Kidney (tissue), 14 donors: ENCODE data around the gene STPG2. TPM values are rescaled to one million over a fixed set of nuclear protein-coding genes. Genes with fewer than 3 reads are reported as not detected.
A peak's percentile ranks its signal among the peaks of the same experiment; 100 is the strongest.

Source experiments
- DNase-seq, 5 donors: peaks; one replicate each; pipeline ENCODE4 v3.0.0-alpha.2; 2013 to 2020
- FAIRE-seq: peaks from 2 replicates; lab custom pipeline; 2012; peaks lifted over from hg19 to GRCh38; lab: Jason Lieb, UNC
- H3K27ac ChIP-seq, 2 donors: one replicate each; pipeline ENCODE4 v1.7.0; 2013; ENCODE audit warnings: low read depth in 2 of 2, low read length in 2 of 2, inconsistent platforms in 1 of 2
- H3K27me3 ChIP-seq: one replicate; pipeline ENCODE4 v1.7.1; 2013; ENCODE audit warnings: low read length, inconsistent platforms; ENCODE audit not compliant: control insufficient read depth, insufficient read depth
- H3K36me3 ChIP-seq, 3 donors: one replicate each; pipeline versions ENCODE4 v1.7.0 to v1.7.1; 2013; ENCODE audit warnings: low read length in 3 of 3, control low read depth in 1 of 3, inconsistent platforms in 1 of 3; ENCODE audit not compliant: insufficient read depth in 3 of 3, control insufficient read depth in 2 of 3
- H3K4me1 ChIP-seq, 3 donors: one replicate each; pipeline versions ENCODE4 v1.7.0 to v1.7.1; 2013; ENCODE audit warnings: low read length in 3 of 3, inconsistent platforms in 1 of 3, low read depth in 1 of 3; ENCODE audit not compliant: control insufficient read depth in 2 of 3, insufficient read depth in 2 of 3
- H3K4me3 ChIP-seq, 3 donors: one replicate each; pipeline versions ENCODE4 v1.7.0 to v1.8.1; 2013; ENCODE audit warnings: low read length in 3 of 3, control low read depth in 1 of 3, inconsistent platforms in 1 of 3
- H3K9ac ChIP-seq, 3 donors: one replicate each; pipeline versions ENCODE4 v1.7.0 to v1.7.1; 2013; ENCODE audit warnings: low read length in 3 of 3, control low read depth in 1 of 3, inconsistent platforms in 1 of 3
- H3K9me3 ChIP-seq, 3 donors: one replicate each; pipeline versions ENCODE4 v1.7.0 to v1.7.1; 2013; ENCODE audit warnings: low read length in 3 of 3, control low read depth in 1 of 3, inconsistent platforms in 1 of 3; ENCODE audit not compliant: control insufficient read depth in 2 of 3, insufficient read depth in 1 of 3
- CTCF ChIP-seq: IDR thresholded peaks from 3 replicates; pipeline ENCODE4 v1.5.1; 2012; ENCODE audit warnings: mild to moderate bottlenecking, moderate library complexity, borderline replicate concordance; ENCODE audit not compliant: insufficient read depth; ENCODE audit errors: extremely low read depth
- intact Hi-C: fragments of 100-400 bp; cut with DNase I; formaldehyde crosslinking; loops from one replicate; pipeline ENCODE4 v1.11.1; 2022
- polyA plus RNA-seq: library from polyadenylated mRNA; stranded (reverse); fragments of 350-450 nt; fragmentation: Illumina TruSeq; extraction: RNeasy Lipid Tissue Mini Kit (QIAGEN cat#74804); gene quantifications from one replicate; pipeline ENCODE4 v1.2.3, GENCODE V29; 2014; ENCODE audit warnings: low read depth, low replicate concordance; ENCODE audit not compliant: insufficient read depth
- total RNA-seq: library from RNA; stranded (reverse); fragmentation: NEBNext Ultra II Directional; extraction: Animal tissue kit (Norgen Biotek cat#: 25700); gene quantifications from one replicate; pipeline ENCODE4 v1.2.1, GENCODE V29; 2021
- donor health status: control.
- donor health status: control.
- donor health status: control.
- donor health status: control.
- donor health status: control.
- donor health status: DM: yes; HTN: yes; CAD: no.
- donor health status: Normal renal cell carcinoma (clear cell type).

Gene STPG2
- total and polyA plus RNA-seq, 2 donors from 2014 or later, result 0.43 to 1.1 TPM

DNA sequence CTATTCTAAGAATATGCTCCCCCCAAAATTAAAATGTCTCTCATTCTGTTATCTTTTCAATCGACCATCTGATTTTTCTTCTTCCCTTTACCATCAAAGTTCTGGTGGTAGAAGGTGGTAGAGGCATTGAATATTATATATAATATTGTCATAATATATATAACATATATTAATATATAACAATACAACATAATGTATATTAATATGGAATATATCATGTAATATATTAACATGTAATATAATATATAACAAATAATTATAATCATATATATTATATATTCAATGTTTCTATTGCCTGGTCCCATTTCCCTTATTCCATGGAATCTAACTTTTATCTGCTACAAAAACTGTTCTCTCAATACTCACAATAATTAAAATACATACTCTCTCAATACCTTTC is 40.6 kb downstream of the STPG2 start:
- Histone ChIP-seq H3K9me3 (no peaks in the 10 kb centered on the region), H3K9ac (no peak overlapping the region), H3K4me1 (no peaks in the 10 kb centered on the region), H3K36me3 (no peaks in the 10 kb centered on the region), H3K27me3 (no peaks in the 10 kb centered on the region), H3K27ac (no peak overlapping the region), H3K4me3 (no peak overlapping the region)
- no peak for DNase-seq
- TF ChIP-seq CTCF, result no peak
- intact Hi-C loops, result no loop called here
- FAIRE-seq, result peak; percentile 67

GRCh38 chr4:98101988-98102387 is 41.3 kb downstream of the STPG2 start:
- TF ChIP-seq CTCF, result no peak
- intact Hi-C loops, result no loop called here
- no peaks in the 10 kb centered on the region for H3K4me1 ChIP-seq
- H3K9me3 ChIP-seq, result no peaks in the 10 kb centered on the region
- H3K27ac ChIP-seq, result no peak overlapping the region
- H3K36me3 ChIP-seq, result no peaks in the 10 kb centered on the region
- DNase-seq, result no peak
- H3K4me3 ChIP-seq, result no peak overlapping the region
- FAIRE-seq, result no peak
- H3K27me3 ChIP-seq, result no peaks in the 10 kb centered on the region
- H3K9ac ChIP-seq, result no peak overlapping the region

DNA sequence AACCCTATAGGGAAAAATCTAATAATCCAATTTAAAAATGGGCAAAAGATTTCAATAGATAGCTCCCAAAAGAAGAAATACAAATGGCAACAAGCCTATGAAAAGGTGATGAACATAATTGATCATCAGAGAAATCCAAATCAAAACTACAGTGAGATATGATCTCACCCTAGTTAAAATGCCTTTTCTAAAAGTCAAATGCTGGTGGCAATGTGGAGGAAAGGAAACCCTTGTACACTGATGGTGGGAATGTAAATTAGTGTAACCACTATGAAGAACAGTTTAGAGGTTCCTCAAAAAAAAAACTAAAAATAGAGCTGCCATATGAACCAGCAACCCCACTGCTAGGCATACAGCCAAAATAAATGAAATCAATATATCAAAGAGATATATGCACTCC is 44.5 kb downstream of the STPG2 start:
- intact Hi-C loops, result no loop called here
- DNase-seq (no peak), FAIRE-seq (no peak)
- Histone ChIP-seq H3K4me3 (no peak overlapping the region), H3K9ac (no peak overlapping the region), H3K27me3 (no peaks in the 10 kb centered on the region), H3K36me3 (no peaks in the 10 kb centered on the region), H3K9me3 (no peaks in the 10 kb centered on the region), H3K4me1 (no peaks in the 10 kb centered on the region), H3K27ac (no peak overlapping the region)
- TF ChIP-seq CTCF, result no peak

DNA sequence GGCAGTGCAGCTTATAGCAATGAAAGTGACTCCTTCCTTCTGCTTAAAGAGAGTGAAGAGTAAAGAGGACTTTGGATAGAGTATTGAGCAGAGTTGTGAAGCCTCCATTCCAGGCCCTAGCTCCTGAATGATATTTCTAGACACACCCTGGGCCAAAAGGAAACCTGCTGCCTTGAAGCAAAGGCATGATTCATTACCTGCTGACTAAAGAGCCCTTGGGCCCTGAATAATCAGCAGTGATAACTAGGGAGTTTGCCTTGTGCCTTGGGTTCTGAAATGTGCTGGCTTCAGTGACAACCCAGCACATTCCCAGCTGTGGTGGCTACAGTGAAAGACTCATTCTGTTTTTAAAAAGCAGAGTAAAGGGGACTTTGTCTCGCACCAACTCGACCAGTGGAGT is 49.2 kb downstream of the STPG2 start:
- H3K27ac ChIP-seq, result no peak overlapping the region
- DNase-seq (no peak), FAIRE-seq (no peak)
- no peak for TF ChIP-seq CTCF
- H3K9me3 ChIP-seq, result no peaks in the 10 kb centered on the region
- no peaks in the 10 kb centered on the region for H3K27me3 ChIP-seq
- no peaks in the 10 kb centered on the region for H3K36me3 ChIP-seq
- H3K4me1 ChIP-seq, result no peaks in the 10 kb centered on the region
- intact Hi-C loops, result no loop called here
- no peak overlapping the region for H3K4me3 ChIP-seq
- no peak overlapping the region for H3K9ac ChIP-seq
